KMS-11 (cell line): ENCODE measurements around the gene TNIP3.

Experiments
- H2AFZ ChIP-seq: fragments of 200-600 bp; sonication (generic); 2 replicates; pipeline ENCODE4 v1.6.1; 2016; ENCODE audit warnings: antibody characterized with exemption, mixed run types, low read depth
- H3K27ac ChIP-seq: fragments of 200-600 bp; sonication (generic); 2 replicates; pipeline ENCODE4 v1.6.1; 2016; ENCODE audit warnings: mild to moderate bottlenecking, mixed run types
- H3K27me3 ChIP-seq: fragments of 200-600 bp; sonication (generic); 2 replicates; pipeline ENCODE4 v1.6.1; 2017; ENCODE audit warnings: mild to moderate bottlenecking, low read depth, mixed run types, moderate library complexity; ENCODE audit not compliant: insufficient read depth
- H3K36me3 ChIP-seq: fragments of 200-600 bp; sonication (generic); 2 replicates; pipeline ENCODE4 v1.6.1; 2017; ENCODE audit warnings: mild to moderate bottlenecking, mixed run types; ENCODE audit not compliant: insufficient read depth
- H3K4me1 ChIP-seq: fragments of 200-600 bp; sonication (generic); 2 replicates; pipeline ENCODE4 v1.6.1; 2016; ENCODE audit warnings: mild to moderate bottlenecking, low read depth, mixed run types; ENCODE audit not compliant: poor library complexity, severe bottlenecking
- H3K4me2 ChIP-seq: fragments of 200-600 bp; sonication (generic); 2 replicates; pipeline ENCODE4 v1.7.0; 2016; ENCODE audit warnings: mild to moderate bottlenecking, mixed run types
- H3K4me3 ChIP-seq: fragments of 200-600 bp; sonication (generic); IDR thresholded peaks from 2 replicates; pipeline ENCODE4 v1.6.1; 2017; ENCODE audit warnings: low read depth, low read length, mixed read lengths; ENCODE audit not compliant: insufficient read depth
- H3K79me2 ChIP-seq: fragments of 200-600 bp; sonication (generic); 2 replicates; pipeline ENCODE4 v1.6.1; 2016; ENCODE audit warnings: low read depth, mixed run types; ENCODE audit not compliant: insufficient read depth
- H3K9ac ChIP-seq: fragments of 200-600 bp; sonication (generic); 2 replicates; pipeline ENCODE4 v1.6.1; 2016; ENCODE audit warnings: mild to moderate bottlenecking, mixed run types
- H4K20me1 ChIP-seq: fragments of 200-600 bp; sonication (generic); 2 replicates; pipeline ENCODE4 v1.6.1; 2016; ENCODE audit warnings: mild to moderate bottlenecking, mixed run types; ENCODE audit not compliant: insufficient read depth
- TF ChIP-seq, protein P1 (sequence below): fragments of 200-600 bp; sonication (generic); conservative IDR thresholded peaks from 2 replicates; pipeline ENCODE4 v1.6.1; 2017; ENCODE audit warnings: low read depth, mild to moderate bottlenecking, antibody characterized with exemption, low read length, moderate library complexity, mixed read lengths

Gene TNIP3

DNA sequence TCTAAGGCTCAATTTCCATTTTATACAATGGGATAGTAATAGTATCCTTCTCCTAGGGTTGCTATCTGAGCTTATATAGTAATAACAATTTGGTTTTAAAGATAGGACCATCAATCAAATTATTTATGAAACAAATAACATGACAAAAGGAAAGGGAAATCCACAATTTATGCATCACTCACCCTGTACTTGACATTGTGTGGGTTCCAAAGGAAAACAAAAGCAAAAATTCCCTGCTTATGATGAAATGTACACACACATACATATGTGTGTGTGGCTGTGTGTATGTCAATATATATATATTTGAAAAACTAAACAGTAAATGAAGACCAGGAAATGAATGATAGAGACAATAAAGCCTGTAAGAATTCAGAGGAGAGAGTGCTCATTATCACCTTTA is 2.9 kb upstream of the TNIP3 start:
- H4K20me1 ChIP-seq: no peaks in the 10 kb centered on the region
- H3K9ac ChIP-seq: no peak overlapping the region
- H3K36me3 ChIP-seq: no peaks in the 10 kb centered on the region
- peak overlapping the region; percentile 3; the same call in 1 of the 2 replicates for H3K4me2 ChIP-seq
- peaks cover 61% of the 10 kb centered on the region for H3K4me1 ChIP-seq
- no peak overlapping the region for H2AFZ ChIP-seq
- no peaks in the 10 kb centered on the region for H3K27me3 ChIP-seq
- H3K79me2 ChIP-seq: no peaks in the 10 kb centered on the region
- H3K27ac ChIP-seq: no peak overlapping the region
- TF ChIP-seq, protein P1, sequence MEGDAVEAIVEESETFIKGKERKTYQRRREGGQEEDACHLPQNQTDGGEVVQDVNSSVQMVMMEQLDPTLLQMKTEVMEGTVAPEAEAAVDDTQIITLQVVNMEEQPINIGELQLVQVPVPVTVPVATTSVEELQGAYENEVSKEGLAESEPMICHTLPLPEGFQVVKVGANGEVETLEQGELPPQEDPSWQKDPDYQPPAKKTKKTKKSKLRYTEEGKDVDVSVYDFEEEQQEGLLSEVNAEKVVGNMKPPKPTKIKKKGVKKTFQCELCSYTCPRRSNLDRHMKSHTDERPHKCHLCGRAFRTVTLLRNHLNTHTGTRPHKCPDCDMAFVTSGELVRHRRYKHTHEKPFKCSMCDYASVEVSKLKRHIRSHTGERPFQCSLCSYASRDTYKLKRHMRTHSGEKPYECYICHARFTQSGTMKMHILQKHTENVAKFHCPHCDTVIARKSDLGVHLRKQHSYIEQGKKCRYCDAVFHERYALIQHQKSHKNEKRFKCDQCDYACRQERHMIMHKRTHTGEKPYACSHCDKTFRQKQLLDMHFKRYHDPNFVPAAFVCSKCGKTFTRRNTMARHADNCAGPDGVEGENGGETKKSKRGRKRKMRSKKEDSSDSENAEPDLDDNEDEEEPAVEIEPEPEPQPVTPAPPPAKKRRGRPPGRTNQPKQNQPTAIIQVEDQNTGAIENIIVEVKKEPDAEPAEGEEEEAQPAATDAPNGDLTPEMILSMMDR: no peak
- no peak overlapping the region for H3K4me3 ChIP-seq

DNA sequence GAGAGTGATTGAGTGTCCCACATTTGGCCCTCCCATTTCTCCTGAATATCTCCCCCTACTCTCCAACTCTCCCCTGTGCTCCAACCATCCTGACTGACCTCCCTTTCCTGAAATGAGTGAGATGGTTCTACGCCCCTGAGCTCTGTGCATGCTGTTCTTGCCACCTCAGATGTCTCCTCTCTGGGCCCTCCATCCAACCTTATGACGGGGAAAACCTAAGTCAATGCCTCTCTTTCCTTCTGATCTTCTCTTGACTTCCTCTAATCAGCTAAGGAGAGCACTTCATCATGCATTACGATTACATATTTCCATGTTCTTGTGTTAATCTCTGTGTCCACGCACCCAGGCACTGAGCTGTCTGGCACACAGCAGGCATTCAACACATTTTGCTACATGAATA is 1.1 kb upstream of the TNIP3 start:
- H3K27ac ChIP-seq: no peak overlapping the region
- TF ChIP-seq, protein P1: no peak
- H3K79me2 ChIP-seq: no peaks in the 10 kb centered on the region
- H3K36me3 ChIP-seq: no peaks in the 10 kb centered on the region
- H3K9ac ChIP-seq: no peak overlapping the region
- H4K20me1 ChIP-seq: no peaks in the 10 kb centered on the region
- no peak overlapping the region for H3K4me3 ChIP-seq
- no peak overlapping the region for H3K4me2 ChIP-seq
- no peaks in the 10 kb centered on the region for H3K27me3 ChIP-seq
- peaks cover 50% of the 10 kb centered on the region for H3K4me1 ChIP-seq
- no peak overlapping the region for H2AFZ ChIP-seq

- Histone ChIP-seq H3K27me3 (no peaks in the 10 kb centered on the region), H3K4me1 (no peaks in the 10 kb centered on the region), H3K27ac (no peak overlapping the region), H3K36me3 (no peaks in the 10 kb centered on the region), H4K20me1 (no peaks in the 10 kb centered on the region), H3K9ac (no peak overlapping the region), H2AFZ (peak overlapping the region; percentile 32; the same call in 1 of the 2 replicates), H3K79me2 (no peaks in the 10 kb centered on the region), H3K4me2 (no peak overlapping the region), H3K4me3 (no peak overlapping the region)
- TF ChIP-seq, protein P1: no peak
Observed at GRCh38 chr4:121156822-121157769, 7.0 kb downstream of the TNIP3 start.

DNA sequence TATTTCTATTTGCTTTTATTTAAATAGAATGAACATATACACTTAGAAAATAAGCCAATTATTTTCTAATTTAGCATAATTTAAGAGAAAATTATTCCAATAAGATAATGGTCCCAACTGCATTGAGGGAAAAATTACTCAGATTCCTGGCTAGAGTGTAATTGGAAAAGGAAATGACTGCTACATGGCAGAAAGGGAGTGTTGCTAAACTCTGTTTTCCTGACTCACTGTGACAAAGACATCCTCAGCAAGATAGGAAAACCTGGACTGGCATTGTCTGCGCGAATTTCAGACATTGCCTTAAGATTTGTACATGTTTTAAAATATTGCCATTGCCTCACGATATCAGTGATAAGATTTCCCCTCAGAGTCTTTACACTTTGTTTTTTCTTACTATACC is 8.2 kb downstream of the TNIP3 start:
- Histone ChIP-seq H3K79me2 (no peaks in the 10 kb centered on the region), H2AFZ (no peak overlapping the region), H3K4me2 (no peak overlapping the region), H3K27me3 (no peaks in the 10 kb centered on the region), H3K4me3 (no peak overlapping the region), H3K36me3 (no peaks in the 10 kb centered on the region), H3K9ac (no peak overlapping the region), H4K20me1 (no peaks in the 10 kb centered on the region), H3K27ac (no peak overlapping the region), H3K4me1 (peaks cover 3% of the 10 kb centered on the region)
- TF ChIP-seq, protein P1: no peak
